HG02852 (cell line): ENCODE data around the gene CFAP206.

Source experiments
- ATAC-seq: cut with Tn5 transposase; IDR thresholded peaks from one replicate; pipeline ENCODE4 v1.9.1; 2021; ENCODE audit warnings: mild to moderate bottlenecking, moderate library complexity; ENCODE audit not compliant: unreplicated experiment

The CFAP206 gene

GRCh38 chr6:87407901-87408720 lies at the start of gene CFAP206:
Gene CFAP206, plus strand, starts transcription at chr6:87407972. Its CDS starts 1,868 bp downstream, at chr6:87409840.
- ATAC-seq: peak; percentile 86

GRCh38 chr6:87364602-87365252 lies 43.0 kb upstream of the CFAP206 start:
- ATAC-seq: no peak

DNA sequence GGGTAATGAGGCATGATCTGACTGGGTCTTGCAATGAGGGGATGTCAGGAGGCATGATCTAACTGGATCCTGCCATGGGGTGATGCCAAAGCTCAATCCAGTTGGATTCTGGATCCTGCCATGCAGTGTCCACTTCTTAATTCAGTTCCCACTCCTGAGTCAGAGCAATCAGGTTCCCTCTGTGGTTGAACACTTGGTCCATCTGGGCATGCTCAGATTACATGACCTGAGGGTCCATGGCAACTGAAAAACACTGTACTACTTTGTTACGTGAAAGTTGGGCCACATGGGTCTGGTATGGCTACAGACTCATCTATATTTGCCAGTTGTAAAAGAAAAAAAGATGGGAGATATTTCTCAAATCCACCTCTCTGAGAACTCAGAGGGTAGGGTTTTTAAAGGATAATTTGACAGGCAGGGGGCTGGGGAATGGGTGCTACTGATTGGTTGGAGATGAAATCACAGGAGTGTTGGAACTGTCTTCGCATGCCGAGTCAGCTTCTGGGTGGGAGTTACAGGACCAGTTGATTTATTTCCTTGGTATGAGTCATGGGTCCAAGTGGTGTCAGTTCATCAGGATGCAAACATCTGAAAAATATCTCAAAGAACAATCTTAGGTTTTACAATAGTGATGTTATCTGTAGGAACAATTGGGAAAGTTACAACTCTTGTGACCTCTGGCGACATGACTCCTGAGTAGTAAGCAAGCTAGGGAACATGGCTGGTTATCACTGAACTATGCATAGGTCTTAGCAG lies 41.5 kb upstream of the CFAP206 start:
- ATAC-seq: no peak

DNA sequence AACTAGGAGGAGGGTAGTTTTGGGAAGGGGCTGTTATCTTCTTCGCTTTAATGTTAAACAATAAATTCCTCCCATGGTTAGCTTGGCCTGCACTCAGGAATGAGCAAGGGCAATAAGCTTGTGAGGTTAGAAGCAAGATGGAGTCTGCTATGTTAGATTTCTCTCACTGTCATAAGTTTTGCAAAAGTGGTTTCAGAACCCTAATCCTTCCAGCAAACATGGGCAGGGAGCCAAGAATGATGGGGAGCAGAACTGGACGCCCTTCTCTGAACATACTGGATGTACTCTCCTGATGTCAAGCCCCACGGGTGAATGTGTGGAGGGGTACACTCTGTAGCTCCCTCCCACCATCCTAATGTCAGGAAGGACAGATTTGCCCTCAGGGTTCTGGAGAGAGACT lies 40.9 kb upstream of the CFAP206 start:
- no peak for ATAC-seq

DNA sequence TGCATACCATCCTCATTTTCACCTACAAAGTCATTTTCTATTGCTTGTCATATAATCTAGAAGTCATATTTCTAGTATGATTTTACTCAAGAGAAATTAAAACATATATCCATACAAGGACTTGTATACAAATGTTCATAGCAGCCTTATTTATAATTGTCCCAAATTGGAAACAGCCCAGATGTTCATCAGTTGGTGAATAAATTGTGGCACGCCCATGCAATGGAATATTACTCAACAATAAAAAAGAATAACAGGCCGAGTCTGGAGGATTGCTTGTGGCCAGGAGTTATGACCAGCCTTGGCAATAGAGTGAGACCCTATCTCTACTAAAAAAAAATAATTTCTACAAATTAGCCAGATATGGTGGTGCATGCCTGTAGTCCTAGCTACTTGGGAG lies 34.4 kb upstream of the CFAP206 start:
- ATAC-seq: no peak

- no peak for ATAC-seq
These were observed 32.5 kb upstream of the CFAP206 start for GRCh38 chr6:87375315-87375714.

- no peak for ATAC-seq
These were observed 31.1 kb upstream of the CFAP206 start for GRCh38 chr6:87376643-87377042.

GRCh38 chr6:87378947-87379346 lies 28.8 kb upstream of the CFAP206 start:
- no peak for ATAC-seq

GRCh38 chr6:87382861-87383260 lies 24.9 kb upstream of the CFAP206 start:
- no peak for ATAC-seq

- no peak for ATAC-seq
These were observed 23.7 kb upstream of the CFAP206 start for GRCh38 chr6:87384038-87384437.

DNA sequence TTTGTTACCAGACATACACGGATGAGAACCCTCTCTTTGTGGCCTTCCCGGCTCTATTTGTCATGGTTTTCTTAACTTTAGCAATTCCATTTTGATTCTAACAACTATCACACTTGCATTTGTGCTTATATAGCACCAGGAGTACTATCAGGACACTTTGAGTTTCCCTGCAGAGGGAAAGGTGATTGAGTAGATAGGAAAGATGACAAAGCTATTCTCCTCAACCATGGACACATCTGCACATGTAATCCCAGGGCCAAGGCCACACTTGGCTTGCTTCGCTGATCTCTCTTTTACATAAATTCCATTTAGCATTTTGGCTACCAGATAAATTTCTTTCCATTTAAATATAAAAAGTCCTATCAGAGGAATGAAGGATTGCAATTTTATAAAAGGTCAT lies 23.3 kb upstream of the CFAP206 start:
- ATAC-seq: no peak

DNA sequence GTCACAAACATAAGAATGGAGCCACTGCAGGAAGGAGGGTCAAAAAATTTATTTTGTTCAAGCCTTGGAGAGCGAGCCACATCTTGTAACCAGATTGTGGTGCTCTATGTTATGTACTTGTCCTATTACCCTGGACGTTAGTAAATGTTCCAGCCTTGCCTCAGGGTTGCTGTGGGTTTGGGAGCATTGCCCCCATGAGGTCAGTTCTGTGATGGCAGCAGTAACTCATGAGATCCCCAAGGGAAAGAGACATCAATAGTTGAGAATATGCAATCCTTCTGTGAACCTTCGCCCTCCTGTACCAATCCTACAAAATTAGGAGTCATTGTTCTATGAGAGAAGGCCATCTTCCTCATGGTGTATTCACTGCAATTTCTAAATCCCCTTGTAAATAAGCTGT lies 16.4 kb upstream of the CFAP206 start:
- ATAC-seq: no peak

DNA sequence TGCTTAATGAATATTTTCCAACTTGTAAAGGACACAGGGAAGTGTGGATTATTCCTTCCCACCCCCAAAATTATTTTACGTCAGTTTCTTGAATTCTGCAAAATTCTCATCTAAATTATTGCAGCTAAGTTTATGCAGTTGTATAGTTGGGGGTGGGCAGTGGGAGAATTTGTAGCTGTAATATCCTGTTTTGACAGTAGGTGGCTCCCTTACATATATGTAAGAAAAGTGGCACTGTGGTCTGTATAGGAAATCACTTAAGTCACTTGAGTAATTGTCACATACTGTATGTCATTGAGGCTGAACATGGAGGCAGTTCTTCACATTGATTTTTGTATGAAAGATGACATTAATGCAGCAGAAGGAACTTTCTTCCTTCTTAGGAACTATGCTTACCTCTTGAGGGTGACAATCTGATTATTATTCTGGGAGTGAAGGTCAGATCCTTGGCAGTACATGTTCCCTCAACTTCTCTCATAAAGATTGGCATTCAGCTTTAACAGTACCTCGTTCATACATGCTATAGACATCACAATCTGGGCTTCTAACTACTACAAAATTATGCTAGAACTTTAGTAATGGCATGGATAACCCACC lies 14.6 kb upstream of the CFAP206 start:
- peak; percentile 66 for ATAC-seq

- ATAC-seq: no peak
These were observed 12.3 kb upstream of the CFAP206 start for GRCh38 chr6:87395431-87395830.

GRCh38 chr6:87396595-87397392 lies 11.0 kb upstream of the CFAP206 start:
- ATAC-seq: peak; percentile 91

GRCh38 chr6:87397656-87398055 lies 10.1 kb upstream of the CFAP206 start:
- ATAC-seq: no peak

GRCh38 chr6:87401832-87402231 lies 5.9 kb upstream of the CFAP206 start:
- ATAC-seq: no peak

GRCh38 chr6:87407561-87407900 lies 241 bp upstream of the CFAP206 start:
- peak; percentile 24 for ATAC-seq

- ATAC-seq: no peak
These were observed 966 bp downstream of the CFAP206 start for GRCh38 chr6:87408721-87409155.

- no peak for ATAC-seq
These were observed 11.5 kb downstream of the CFAP206 start for GRCh38 chr6:87419266-87419665.

DNA sequence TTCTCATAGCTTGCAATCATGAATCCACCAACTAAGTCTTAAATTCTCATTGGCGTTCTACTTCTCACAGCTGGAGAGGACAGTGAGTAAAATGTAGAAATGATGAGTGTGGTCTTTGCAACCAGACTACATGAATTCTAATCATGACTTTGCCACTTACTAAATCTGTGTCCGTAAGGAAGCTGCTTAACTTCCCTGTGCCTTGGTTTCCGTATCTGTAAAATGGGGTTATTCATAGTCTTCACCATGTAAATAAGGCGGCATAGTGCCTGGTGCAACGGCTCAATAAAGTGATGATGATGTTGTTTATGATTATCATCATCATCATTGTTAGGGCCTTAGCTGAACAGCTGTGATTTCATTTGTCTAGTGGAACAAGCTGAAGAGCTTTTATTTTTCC lies 12.6 kb downstream of the CFAP206 start:
- ATAC-seq: no peak
